Naive thymus-derived CD4-positive, alpha-beta T cell (primary cell): ENCODE data around the gene SLC29A2. TPM values are rescaled to one million over a fixed set of nuclear protein-coding genes. Genes with fewer than 3 reads are reported as not detected.
A peak's percentile ranks its signal among the peaks of the same experiment; 100 is the strongest.

Source experiments
- ATAC-seq: fragments of 150-1000 bp; cut with Tn5 transposase; 2 replicates; pipeline ENCODE4 v1.10.0; 2021; ENCODE audit warnings: mild to moderate bottlenecking, moderate library complexity
- CTCF ChIA-PET: fragments of 350-600 bp; sonication (Branson Sonifier 250); formaldehyde crosslinking; loops from one replicate; lab custom pipeline; 2021; ENCODE audit warnings: antibody characterized with exemption; lab: Charles Lee
- POLR2A ChIA-PET: fragments of 350-600 bp; sonication (Branson Sonifier 250); formaldehyde crosslinking; loops from one replicate; lab custom pipeline; 2021; ENCODE audit warnings: antibody characterized with exemption, inconsistent platforms; lab: Charles Lee
- DNase-seq, 9 donors: peaks; one replicate each; pipeline versions ENCODE4 v3.0.0 to v3.0.0-alpha.2; 2020 to 2022; ENCODE audit warnings: mixed read lengths in 1 of 9
- H3K27ac ChIP-seq: one replicate; pipeline ENCODE4 v1.7.0; 2013; ENCODE audit warnings: mild to moderate bottlenecking, low read depth, low read length, moderate library complexity
- H3K27me3 ChIP-seq, 2 donors: one replicate each; pipeline ENCODE4 v1.7.0; 2013; ENCODE audit warnings: low read length in 2 of 2, mild to moderate bottlenecking in 2 of 2, moderate library complexity in 2 of 2; ENCODE audit not compliant: control insufficient read depth in 2 of 2, insufficient read depth in 2 of 2
- H3K36me3 ChIP-seq, 3 experiments: 1 replicate in 2 of 3; 2 replicates in 1 of 3; pipeline ENCODE4 v1.7.0; 2013; ENCODE audit warnings: low read length in 3 of 3, mild to moderate bottlenecking in 3 of 3, moderate library complexity in 1 of 3; ENCODE audit not compliant: insufficient read depth in 3 of 3, control insufficient read depth in 2 of 3
- H3K4me1 ChIP-seq, 2 donors: one replicate each; pipeline ENCODE4 v1.7.0; 2013; ENCODE audit warnings: low read length in 2 of 2, mild to moderate bottlenecking in 2 of 2, moderate library complexity in 1 of 2; ENCODE audit not compliant: control insufficient read depth in 2 of 2, insufficient read depth in 2 of 2
- H3K4me3 ChIP-seq: 2 replicates; pipeline ENCODE4 v1.7.0; 2013; ENCODE audit warnings: mild to moderate bottlenecking, low read length
- H3K9me3 ChIP-seq, 3 experiments: 1 replicate in 2 of 3; 2 replicates in 1 of 3; pipeline ENCODE4 v1.7.0; 2013; ENCODE audit warnings: low read length in 3 of 3; ENCODE audit not compliant: control insufficient read depth in 2 of 3
- H3K27ac Mint-ChIP-seq, 9 donors: one replicate each; pipeline ENCODE4 v1.8.0; 2020 to 2022; ENCODE audit warnings: mixed read lengths in 9 of 9, mild to moderate bottlenecking in 8 of 9, moderate library complexity in 5 of 9, inconsistent platforms in 2 of 9
- H3K27me3 Mint-ChIP-seq, 5 donors: one replicate each; pipeline ENCODE4 v1.8.0; 2021 to 2022; ENCODE audit warnings: mixed read lengths in 5 of 5, mild to moderate bottlenecking in 1 of 5
- H3K36me3 Mint-ChIP-seq, 5 donors: one replicate each; pipeline ENCODE4 v1.8.0; 2020 to 2022; ENCODE audit warnings: mixed read lengths in 5 of 5, mild to moderate bottlenecking in 3 of 5, inconsistent platforms in 1 of 5
- H3K4me1 Mint-ChIP-seq, 7 donors: one replicate each; pipeline ENCODE4 v1.8.0; 2020 to 2022; ENCODE audit warnings: mixed read lengths in 7 of 7, mild to moderate bottlenecking in 3 of 7, inconsistent platforms in 1 of 7
- H3K4me3 Mint-ChIP-seq, 10 donors: one replicate each; pipeline ENCODE4 v1.8.0; 2020 to 2022; ENCODE audit warnings: mild to moderate bottlenecking in 10 of 10, mixed read lengths in 10 of 10, moderate library complexity in 6 of 10, inconsistent platforms in 2 of 10
- H3K9me3 Mint-ChIP-seq, 11 donors: one replicate each; pipeline ENCODE4 v1.8.0; 2020 to 2022; ENCODE audit warnings: mixed read lengths in 11 of 11, mild to moderate bottlenecking in 4 of 11, inconsistent platforms in 1 of 11, moderate library complexity in 1 of 11
- intact Hi-C, 2 donors: fragments of 100-400 bp; cut with micrococcal nuclease; formaldehyde crosslinking; loops; one replicate each; pipeline ENCODE4 v1.15.1; 2023
- polyA plus RNA-seq, 2 donors: library from polyadenylated mRNA; unstranded; fragments of 300-500 nt; fragmentation: Illumina TruSeq; gene quantifications; one replicate each; pipeline ENCODE4 v1.2.3, GENCODE V29; 2021
- total RNA-seq, 6 experiments: library from RNA in 5 of 6; stranded (reverse) in 5 of 6; gene quantifications; 1 replicate in 5 of 6; 2 replicates in 1 of 6; pipeline ENCODE4 v1.2.3 and lab custom pipeline; 2021 to 2026

SLC29A2 gene
- total and polyA plus RNA-seq, 7 experiments from 2014 or later: 2.7 to 18.9 (median 7.0) TPM

DNA sequence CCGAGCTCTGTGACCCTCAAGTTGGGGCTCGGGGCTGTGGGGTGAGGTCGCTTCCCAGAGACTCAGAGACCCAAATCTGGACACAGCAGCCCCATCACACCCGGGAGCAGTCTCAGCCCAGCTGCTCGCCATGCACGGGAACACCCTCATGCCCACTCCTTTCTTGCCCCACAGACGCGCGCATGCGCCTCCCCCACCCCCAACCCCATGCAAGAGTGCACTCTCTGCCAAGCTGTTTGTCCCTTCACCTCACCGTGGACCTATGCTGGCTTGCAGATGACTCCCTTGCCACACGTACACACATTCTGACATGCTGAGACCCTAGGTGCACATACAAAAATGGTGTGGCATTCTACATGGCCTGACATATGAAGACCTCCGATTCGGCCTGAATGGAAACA is 54.2 kb downstream of the SLC29A2 start:
- peak in 7 of 9 donors; percentile 58 to 75 (median 65) for DNase-seq
- Histone ChIP-seq H3K27me3 (no peaks in the 10 kb centered on the region), H3K9me3 (no peaks in the 10 kb centered on the region), H3K4me1 (peaks cover 33 to 60% of the 10 kb centered on the region in 2 donors), H3K27ac (peak overlapping the region; percentile 99), H3K4me3 (peak overlapping the region; percentile 54), H3K36me3 (no peaks in the 10 kb centered on the region)
- peak overlapping the region; percentile 37 to 89 (median 83) for H3K4me3 Mint-ChIP-seq
- ATAC-seq: no peak
- CTCF ChIA-PET: interaction anchor here (0.5 to 2.1 kb wide), 4 partner anchors 9 to 69 kb away, joined by 3 to 14 read pairs (median 4); no protein-coding TSS in a partner anchor
- intact Hi-C loops: loop anchor here in 1 of 2 donors (1.0 to 5.0 kb wide), 2 partner anchors 28 to 1190 kb away; partner anchors contain the start of genes BRMS1, CDK2AP2 and PITPNM1
- peaks cover 0 to 9% (median 0%) of the 10 kb centered on the region in 5 donors for H3K27me3 Mint-ChIP-seq
- peaks cover 0 to 12% (median 0%) of the 10 kb centered on the region in 5 donors for H3K36me3 Mint-ChIP-seq
- POLR2A ChIA-PET: interaction anchor here (0.9 to 2.9 kb wide), 15 partner anchors 9 to 893 kb away, joined by 3 to 26 read pairs (median 4); partner anchors contain the start of genes B4GAT1, BRMS1, MRPL11 and MUS81
- H3K4me1 Mint-ChIP-seq: peaks cover 37 to 75% (median 56%) of the 10 kb centered on the region in 7 donors
- peak overlapping the region; percentile 88 to 100 (median 99) for H3K27ac Mint-ChIP-seq
- H3K9me3 Mint-ChIP-seq: peaks cover 0 to 5% (median 0%) of the 10 kb centered on the region in 11 donors

- no peak for ATAC-seq
- Mint-ChIP-seq H3K9me3 (peaks cover 0 to 5% (median 0%) of the 10 kb centered on the region in 11 donors), H3K4me1 (peaks cover 35 to 70% (median 51%) of the 10 kb centered on the region in 7 donors)
Observed at GRCh38 chr11:66316849-66317251, 54.7 kb downstream of the SLC29A2 start, which contains the start of gene CD248. Gene CD248, minus strand, starts transcription at chr11:66317044. Its CDS starts 17 bp downstream, at chr11:66317027.

GRCh38 chr11:66315921-66316811 is 55.4 kb downstream of the SLC29A2 start:
- peaks cover 0 to 12% (median 0%) of the 10 kb centered on the region in 5 donors for H3K36me3 Mint-ChIP-seq
- H3K27me3 ChIP-seq: no peaks in the 10 kb centered on the region
- H3K27ac Mint-ChIP-seq: peak overlapping the region; percentile 13 to 100 (median 97)
- peak overlapping the region; percentile 99 for H3K27ac ChIP-seq
- H3K27me3 Mint-ChIP-seq: peaks cover 0 to 9% (median 0%) of the 10 kb centered on the region in 5 donors
- intact Hi-C loops: loop anchor here in 1 of 2 donors (5.0 kb wide), 1 partner anchor 1191 kb away; the partner anchor contains the start of genes CDK2AP2 and PITPNM1
- POLR2A ChIA-PET: interaction anchor here (0.8 to 2.9 kb wide), 9 partner anchors 11 to 314 kb away, joined by 3 to 12 read pairs (median 4); partner anchors contain the start of genes B4GAT1, BANF1, BRMS1 and EIF1AD
- no peaks in the 10 kb centered on the region for H3K9me3 ChIP-seq
- no peak overlapping the region for H3K4me3 ChIP-seq
- DNase-seq (no peak), ATAC-seq (no peak)
- peaks cover 0 to 5% (median 0%) of the 10 kb centered on the region in 11 donors for H3K9me3 Mint-ChIP-seq
- peaks cover 33 to 59% of the 10 kb centered on the region in 2 donors for H3K4me1 ChIP-seq
- CTCF ChIA-PET: interaction anchor here (2.1 kb wide), 1 partner anchor 10 kb away, joined by 14 read pairs; no protein-coding TSS in a partner anchor
- no peaks in the 10 kb centered on the region for H3K36me3 ChIP-seq
- H3K4me3 Mint-ChIP-seq: peak overlapping the region in 9 of 10 donors; percentile 37 to 83 (median 67)
- peaks cover 35 to 67% (median 51%) of the 10 kb centered on the region in 7 donors for H3K4me1 Mint-ChIP-seq

More at GRCh38 chr11:66316849-66317251, 54.7 kb downstream of the SLC29A2 start, which contains the start of gene CD248:
- Histone ChIP-seq H3K36me3 (no peaks in the 10 kb centered on the region), H3K4me3 (peak within 1 kb of the TSS; percentile 54), H3K9me3 (no peaks in the 10 kb centered on the region), H3K4me1 (peaks cover 33 to 59% of the 10 kb centered on the region in 2 donors), H3K27ac (peak within 1 kb of the TSS; percentile 99), H3K27me3 (no peaks in the 10 kb centered on the region)
- POLR2A ChIA-PET: interaction anchor here (0.9 to 2.9 kb wide), 13 partner anchors 10 to 893 kb away, joined by 3 to 26 read pairs (median 5); partner anchors contain the start of genes B4GAT1, BRMS1, MRPL11 and SLC29A2
- Mint-ChIP-seq H3K27ac (peak within 1 kb of the TSS; percentile 88 to 100 (median 99)), H3K4me3 (peak within 1 kb of the TSS; percentile 45 to 89 (median 83)), H3K27me3 (peaks cover 0 to 9% (median 0%) of the 10 kb centered on the region in 5 donors), H3K36me3 (peaks cover 0 to 12% (median 0%) of the 10 kb centered on the region in 5 donors)
- intact Hi-C loops: loop anchor here in 1 of 2 donors (1.0 to 5.0 kb wide), 2 partner anchors 28 to 1190 kb away; partner anchors contain the start of genes BRMS1, CDK2AP2 and PITPNM1
- CTCF ChIA-PET: interaction anchor here (0.5 to 2.1 kb wide), 3 partner anchors 10 to 34 kb away, joined by 3 to 14 read pairs (median 4); no protein-coding TSS in a partner anchor
- DNase-seq: no peak

GRCh38 chr11:66315498-66315885 is 56.1 kb downstream of the SLC29A2 start:
- Histone ChIP-seq H3K4me1 (peaks cover 33 to 59% of the 10 kb centered on the region in 2 donors), H3K27me3 (no peaks in the 10 kb centered on the region), H3K9me3 (no peaks in the 10 kb centered on the region), H3K36me3 (no peaks in the 10 kb centered on the region), H3K27ac (peak overlapping the region; percentile 99), H3K4me3 (no peak overlapping the region)
- peaks cover 0 to 12% (median 0%) of the 10 kb centered on the region in 5 donors for H3K36me3 Mint-ChIP-seq
- H3K4me1 Mint-ChIP-seq: peaks cover 35 to 67% (median 51%) of the 10 kb centered on the region in 7 donors
- H3K9me3 Mint-ChIP-seq: peaks cover 0 to 5% (median 0%) of the 10 kb centered on the region in 11 donors
- DNase-seq: no peak
- H3K27ac Mint-ChIP-seq: peak overlapping the region; percentile 15 to 100 (median 97)
- POLR2A ChIA-PET: interaction anchor here (0.7 to 1.2 kb wide), 6 partner anchors 11 to 313 kb away, joined by 3 to 5 read pairs (median 4); partner anchors contain the start of genes B4GAT1, BANF1 and EIF1AD
- no peak for ATAC-seq
- H3K4me3 Mint-ChIP-seq: peak overlapping the region in 9 of 10 donors; percentile 37 to 83 (median 72)
- intact Hi-C loops: loop anchor here in 1 of 2 donors (5.0 kb wide), 1 partner anchor 1192 kb away; the partner anchor contains the start of genes CDK2AP2 and PITPNM1
- CTCF ChIA-PET: no interaction called here
- peaks cover 0 to 9% (median 0%) of the 10 kb centered on the region in 5 donors for H3K27me3 Mint-ChIP-seq

DNA sequence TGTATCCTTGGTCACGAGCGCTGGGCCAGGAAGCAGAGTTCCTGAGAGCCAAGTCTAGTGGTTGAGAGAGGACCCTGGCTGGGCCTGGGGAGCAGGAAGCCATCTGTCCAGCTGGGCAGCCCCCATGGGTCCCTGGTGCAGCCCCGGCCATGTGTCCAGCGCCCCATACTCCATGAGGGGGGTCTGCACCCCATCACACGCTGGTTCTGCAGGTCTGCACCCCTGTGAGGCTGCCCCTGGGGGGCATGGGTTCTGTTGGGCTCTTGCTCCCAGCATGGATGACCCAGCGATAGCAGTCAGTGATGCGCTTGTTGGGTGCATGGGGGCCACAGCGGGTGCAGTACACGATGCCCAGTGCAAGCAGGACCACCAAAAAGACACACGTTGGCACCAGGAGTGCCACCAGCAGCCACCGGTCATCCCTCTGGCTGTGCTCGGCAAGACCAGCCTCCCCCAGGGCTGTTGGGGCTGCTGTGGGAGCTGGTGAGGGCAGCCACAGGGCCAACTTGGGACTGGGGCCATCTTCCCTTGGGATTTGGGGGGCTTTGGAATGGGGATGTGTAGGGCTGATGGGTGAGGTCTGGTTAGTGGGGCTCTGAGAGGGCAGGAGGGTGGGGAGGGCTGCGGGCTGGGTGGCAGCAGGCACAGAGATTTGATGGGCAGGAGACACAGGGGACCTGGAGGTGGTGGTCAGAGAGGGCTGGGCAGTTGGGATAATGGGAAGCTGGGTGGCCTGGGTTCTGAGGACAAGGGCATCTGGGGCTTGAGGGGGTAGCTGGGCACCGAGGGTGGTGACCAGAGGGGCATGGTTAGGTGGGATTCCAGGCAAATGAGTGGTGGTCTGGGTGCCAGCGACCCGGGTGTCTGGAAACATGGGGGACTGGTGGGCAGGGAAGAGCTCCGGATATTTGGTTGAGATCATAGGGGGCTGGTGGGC is 56.7 kb downstream of the SLC29A2 start:
- peaks cover 0 to 7% (median 0%) of the 10 kb centered on the region in 5 donors for H3K36me3 Mint-ChIP-seq
- H3K9me3 Mint-ChIP-seq: peaks cover 0 to 2% (median 0%) of the 10 kb centered on the region in 11 donors
- H3K4me1 ChIP-seq: peaks cover 33 to 59% of the 10 kb centered on the region in 2 donors
- ChIA-PET CTCF (no interaction called here), POLR2A (interaction anchor here (0.7 to 3.9 kb wide), 6 partner anchors 11 to 312 kb away, joined by 3 to 89 read pairs (median 4); partner anchors contain the start of genes B4GAT1, BANF1 and EIF1AD)
- H3K36me3 ChIP-seq: no peaks in the 10 kb centered on the region
- ATAC-seq (no peak), DNase-seq (no peak)
- H3K4me1 Mint-ChIP-seq: peaks cover 31 to 61% (median 49%) of the 10 kb centered on the region in 7 donors
- no peaks in the 10 kb centered on the region for H3K27me3 ChIP-seq
- H3K4me3 Mint-ChIP-seq: peak overlapping the region in 9 of 10 donors; percentile 63 to 97 (median 92)
- no peak overlapping the region for H3K4me3 ChIP-seq
- peak overlapping the region; percentile 66 to 100 (median 98) for H3K27ac Mint-ChIP-seq
- H3K9me3 ChIP-seq: no peaks in the 10 kb centered on the region
- H3K27me3 Mint-ChIP-seq: peaks cover 0 to 9% (median 0%) of the 10 kb centered on the region in 5 donors
- intact Hi-C loops: loop anchor here in 1 of 2 donors (5.0 kb wide), 1 partner anchor 1192 kb away; the partner anchor contains the start of genes CDK2AP2 and PITPNM1
- peak overlapping the region; percentile 99 for H3K27ac ChIP-seq
